Liver (tissue), 9 donors: ENCODE data around the gene ABCA4. TPM values are rescaled to one million over a fixed set of nuclear protein-coding genes. Genes with fewer than 3 reads are reported as not detected.

Experiments used
- DNase-seq: peaks from one replicate; pipeline ENCODE4 v3.0.0-alpha.2; 2017; ENCODE audit warnings: low spot score
- H3K27ac ChIP-seq, 2 donors: one replicate each; pipeline ENCODE4 v1.7.0; 2013; ENCODE audit warnings: inconsistent platforms in 2 of 2, low read length in 2 of 2, control low read depth in 1 of 2, low read depth in 1 of 2, mild to moderate bottlenecking in 1 of 2
- H3K27me3 ChIP-seq, 4 donors: one replicate each; pipeline versions ENCODE4 v1.6.1 to v1.7.0; 2013; ENCODE audit warnings: low read length in 3 of 4, inconsistent platforms in 1 of 4, mild to moderate bottlenecking in 1 of 4, moderate library complexity in 1 of 4; ENCODE audit not compliant: control insufficient read depth in 4 of 4, insufficient read depth in 4 of 4
- H3K36me3 ChIP-seq, 4 donors: one replicate each; pipeline versions ENCODE4 v1.6.1 to v1.7.0; 2013; ENCODE audit warnings: low read length in 3 of 4, mild to moderate bottlenecking in 3 of 4, low read depth in 1 of 4, moderate library complexity in 1 of 4; ENCODE audit not compliant: control insufficient read depth in 4 of 4, insufficient read depth in 3 of 4
- H3K4me1 ChIP-seq, 4 donors: one replicate each; pipeline versions ENCODE4 v1.6.1 to v1.7.0; 2013; ENCODE audit warnings: low read length in 3 of 4, mild to moderate bottlenecking in 3 of 4, moderate library complexity in 1 of 4; ENCODE audit not compliant: control insufficient read depth in 4 of 4, insufficient read depth in 4 of 4
- H3K4me3 ChIP-seq, 3 donors: one replicate each; pipeline versions ENCODE4 v1.6.1 to v1.7.0; 2013; ENCODE audit warnings: low read length in 3 of 3, control low read depth in 1 of 3, low read depth in 1 of 3, mild to moderate bottlenecking in 1 of 3
- H3K9ac ChIP-seq, 2 donors: one replicate each; pipeline ENCODE4 v1.7.0; 2013; ENCODE audit warnings: low read length in 2 of 2, mild to moderate bottlenecking in 2 of 2, moderate library complexity in 2 of 2, control low read depth in 1 of 2, low read depth in 1 of 2
- H3K9me3 ChIP-seq, 4 donors: one replicate each; pipeline versions ENCODE4 v1.6.1 to v1.7.0; 2013; ENCODE audit warnings: low read length in 3 of 4; ENCODE audit not compliant: control insufficient read depth in 4 of 4
- CTCF ChIP-seq: fragments of 150-350 bp; IDR thresholded peaks from 2 replicates; pipeline ENCODE4 v1.5.1; 2017; ENCODE audit warnings: improper control_type of control experiment, low read depth, low read length; ENCODE audit not compliant: missing input control
- FOXA1 ChIP-seq: IDR thresholded peaks from 2 replicates; pipeline ENCODE4 v1.6.1; 2016; ENCODE audit warnings: antibody characterized with exemption
- FOXA2 ChIP-seq: IDR thresholded peaks from 2 replicates; pipeline ENCODE4 v1.6.1; 2016; ENCODE audit warnings: antibody characterized with exemption
- GABPA ChIP-seq, 2 donors: IDR thresholded peaks in 1 of 2; conservative IDR thresholded peaks in 1 of 2; 2 replicates each; pipeline ENCODE4 v1.6.1; 2016; ENCODE audit warnings: antibody characterized with exemption in 2 of 2, mild to moderate bottlenecking in 1 of 2, moderate library complexity in 1 of 2
- HNF4A ChIP-seq, 2 donors: conservative IDR thresholded peaks; 2 replicates each; pipeline ENCODE4 v1.6.1; 2016; ENCODE audit warnings: antibody characterized with exemption in 2 of 2, mild to moderate bottlenecking in 2 of 2
- HNF4G ChIP-seq: IDR thresholded peaks from 2 replicates; pipeline ENCODE4 v1.6.1; 2016; ENCODE audit warnings: antibody characterized with exemption
- JUND ChIP-seq, 2 donors: IDR thresholded peaks; 2 replicates each; pipeline ENCODE4 v1.6.1; 2016; ENCODE audit warnings: antibody characterized with exemption in 2 of 2
- NR2F2 ChIP-seq: IDR thresholded peaks from 2 replicates; pipeline ENCODE4 v1.6.1; 2016; ENCODE audit warnings: antibody characterized with exemption
- RAD21 ChIP-seq, 2 donors: IDR thresholded peaks; 2 replicates each; pipeline ENCODE4 v1.6.1; 2016; ENCODE audit warnings: antibody characterized with exemption in 2 of 2, mild to moderate bottlenecking in 2 of 2
- REST ChIP-seq: IDR thresholded peaks from 2 replicates; pipeline ENCODE4 v1.6.1; 2016; ENCODE audit warnings: antibody characterized with exemption, mild to moderate bottlenecking
- RXRA ChIP-seq, 2 donors: IDR thresholded peaks; 2 replicates each; pipeline ENCODE4 v1.6.1; 2017 to 2018; ENCODE audit warnings: antibody characterized with exemption in 2 of 2, mild to moderate bottlenecking in 1 of 2
- SP1 ChIP-seq: IDR thresholded peaks from 2 replicates; pipeline ENCODE4 v1.6.1; 2018; ENCODE audit warnings: antibody characterized with exemption, mild to moderate bottlenecking
- TAF1 ChIP-seq: conservative IDR thresholded peaks from 2 replicates; pipeline ENCODE4 v1.6.1; 2016; ENCODE audit warnings: antibody characterized with exemption, mild to moderate bottlenecking
- YY1 ChIP-seq: IDR thresholded peaks from 2 replicates; pipeline ENCODE4 v1.6.1; 2016; ENCODE audit warnings: antibody characterized with exemption, mild to moderate bottlenecking
- ZBTB33 ChIP-seq: IDR thresholded peaks from 2 replicates; pipeline ENCODE4 v1.6.1; 2016; ENCODE audit warnings: antibody characterized with exemption
- WGBS: extraction: QIAGEN DNeasy Blood & Tissue Kit; methylation state at CpG from one replicate; pipeline ENCODE4 v1.1.7; 2013; 5-methylcytosine and 5-hydroxymethylcytosine counted together
- polyA plus RNA-seq, 2 donors: library from polyadenylated mRNA; stranded (reverse) in 1 of 2; unstranded in 1 of 2; fragments of 200-250 nt in 1 of 2; fragments of >200 nt in 1 of 2; fragmentation: Nextera tagmentation in 1 of 2; extraction: Ambion mirVana in 1 of 2; gene quantifications; one replicate each; pipeline versions ENCODE4 v1.2.1 to v1.2.3, GENCODE V29; 2013 to 2015
- total RNA-seq, 2 donors: library from RNA; depleted of rRNA; stranded (reverse); fragments of >200 nt; gene quantifications; one replicate each; pipeline ENCODE4 v1.2.3, GENCODE V29; 2014
- TF ChIP-seq, protein P1 (sequence below): IDR thresholded peaks from 2 replicates; pipeline ENCODE4 v1.6.1; 2016; ENCODE audit warnings: antibody characterized with exemption
- TF ChIP-seq, protein P2 (sequence below): IDR thresholded peaks from 2 replicates; pipeline ENCODE4 v1.6.1; 2016; ENCODE audit warnings: antibody characterized with exemption
- donor health status: healthy.
- donor health status: healthy.
- donor health status: healthy.
- donor health status: healthy.
- donor health status: healthy.

Gene ABCA4
- total and polyA plus RNA-seq, 4 donors, result 0.19 to 1.5 (median 0.38) TPM

- TF ChIP-seq CTCF, result no peak
- TF ChIP-seq ZBTB33, result no peak
- no peak for TF ChIP-seq FOXA2
- TF ChIP-seq HNF4A (conservative IDR thresholded peaks at IDR 0.05), result no peak
- no peak for TF ChIP-seq RAD21 (IDR thresholded peaks at IDR 0.05)
- TF ChIP-seq GABPA (IDR thresholded peaks at IDR 0.05 in 1 of 2, conservative IDR thresholded peaks at IDR 0.05 in 1 of 2), result no peak
- no peak for TF ChIP-seq SP1
- TF ChIP-seq RXRA (IDR thresholded peaks at IDR 0.05), result no peak
- TF ChIP-seq HNF4G, result no peak
- Histone ChIP-seq H3K27me3 (no peaks in the 10 kb centered on the region), H3K9ac (no peak overlapping the region), H3K4me3 (no peak overlapping the region), H3K9me3 (no peaks in the 10 kb centered on the region), H3K36me3 (no peaks in the 10 kb centered on the region), H3K27ac (no peak overlapping the region), H3K4me1 (peaks cover 0 to 8% (median 7%) of the 10 kb centered on the region in 4 donors)
- DNase-seq, result no peak
- 95% methylated on average over 1 of the region's 1 CpG for WGBS
Measured at GRCh38 chr1:94124538-94124937, 3.6 kb upstream of the ABCA4 start.

DNA sequence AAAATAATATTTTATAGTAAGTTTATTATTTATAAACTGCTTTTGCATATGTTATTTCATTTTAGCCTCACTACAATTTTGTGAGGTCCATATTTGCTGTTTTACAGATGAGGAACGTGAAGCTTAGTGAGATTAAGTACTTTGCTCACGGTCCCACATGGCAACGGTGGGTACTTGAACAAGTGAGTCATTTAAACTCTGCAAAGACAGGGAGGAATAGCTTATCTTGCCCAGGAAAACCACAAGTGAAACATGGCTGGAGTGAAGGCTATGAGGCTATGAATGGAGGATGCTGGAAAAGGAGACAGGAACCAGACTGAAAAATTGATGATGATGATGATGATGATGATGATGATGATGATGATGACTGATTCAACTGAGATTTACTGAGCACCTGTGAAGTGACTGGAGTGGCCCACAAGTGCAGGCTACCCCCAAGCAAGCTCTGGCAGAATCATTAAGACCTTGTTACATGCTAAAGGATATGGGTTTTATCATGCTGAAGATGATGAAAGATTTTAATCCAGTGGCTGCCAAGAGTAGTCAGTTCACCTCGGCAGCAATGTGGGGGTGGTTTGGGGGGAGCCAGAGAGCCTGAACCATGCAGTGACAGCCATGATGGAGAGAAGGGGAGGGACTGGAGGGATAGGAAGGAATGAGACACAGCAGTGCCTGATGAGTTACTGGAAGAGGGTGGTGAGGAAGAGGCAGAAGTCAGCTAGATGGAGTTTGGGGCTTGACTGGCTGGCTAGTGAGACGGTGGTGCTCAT is 1.4 kb upstream of the ABCA4 start:
- TF ChIP-seq FOXA1 (no peak), ZBTB33 (no peak), JUND (IDR thresholded peaks at IDR 0.05) (no peak), YY1 (no peak), FOXA2 (no peak), CTCF (no peak), TAF1 (no peak), REST (no peak), NR2F2 (no peak), HNF4G (no peak), RAD21 (IDR thresholded peaks at IDR 0.05) (no peak)
- TF ChIP-seq, protein P1, sequence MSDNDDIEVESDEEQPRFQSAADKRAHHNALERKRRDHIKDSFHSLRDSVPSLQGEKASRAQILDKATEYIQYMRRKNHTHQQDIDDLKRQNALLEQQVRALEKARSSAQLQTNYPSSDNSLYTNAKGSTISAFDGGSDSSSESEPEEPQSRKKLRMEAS, result no peak
- TF ChIP-seq, protein P2, sequence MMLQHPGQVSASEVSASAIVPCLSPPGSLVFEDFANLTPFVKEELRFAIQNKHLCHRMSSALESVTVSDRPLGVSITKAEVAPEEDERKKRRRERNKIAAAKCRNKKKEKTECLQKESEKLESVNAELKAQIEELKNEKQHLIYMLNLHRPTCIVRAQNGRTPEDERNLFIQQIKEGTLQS, result no peak
- no peak for DNase-seq
- Histone ChIP-seq H3K4me3 (no peak overlapping the region), H3K36me3 (no peaks in the 10 kb centered on the region), H3K27me3 (no peaks in the 10 kb centered on the region), H3K4me1 (peaks cover under 1 to 11% (median 7%) of the 10 kb centered on the region in 4 donors), H3K27ac (no peak overlapping the region), H3K9me3 (no peaks in the 10 kb centered on the region), H3K9ac (no peak overlapping the region)
- WGBS, result 86% methylated on average over 5 of the region's 5 CpGs
